T follicular helper cell (primary cell): ENCODE measurements around the gene OSTM1.

Experiments
- DNase-seq: peaks from one replicate; pipeline ENCODE4 v3.0.0-alpha.2; 2020; ENCODE audit warnings: low read depth

OSTM1 gene

GRCh38 chr6:108100003-108100402 lies 25.5 kb upstream of the OSTM1 start:
- no peak for DNase-seq

GRCh38 chr6:108097882-108098281 lies 23.3 kb upstream of the OSTM1 start:
- no peak for DNase-seq

GRCh38 chr6:108093781-108094300 lies 19.3 kb upstream of the OSTM1 start:
- DNase-seq: no peak

GRCh38 chr6:108091288-108091687 lies 16.7 kb upstream of the OSTM1 start:
- no peak for DNase-seq

GRCh38 chr6:108083349-108083748 lies 8.8 kb upstream of the OSTM1 start:
- no peak for DNase-seq

- DNase-seq: no peak
Measured at GRCh38 chr6:108082539-108082938, 8.0 kb upstream of the OSTM1 start.

GRCh38 chr6:108080010-108080780 lies 5.7 kb upstream of the OSTM1 start:
- no peak for DNase-seq

- no peak for DNase-seq
Measured at GRCh38 chr6:108078191-108078590, 3.6 kb upstream of the OSTM1 start.

- no peak for DNase-seq
Measured at GRCh38 chr6:108074057-108074358, 533 bp downstream of the OSTM1 start.

- DNase-seq: no peak
Measured at GRCh38 chr6:108071736-108072276, 2.7 kb downstream of the OSTM1 start.

GRCh38 chr6:108068618-108069017 lies 5.9 kb downstream of the OSTM1 start:
- DNase-seq: no peak

- no peak for DNase-seq
Measured at GRCh38 chr6:108068182-108068581, 6.4 kb downstream of the OSTM1 start.

GRCh38 chr6:108052706-108053105 lies 21.8 kb downstream of the OSTM1 start:
- no peak for DNase-seq

GRCh38 chr6:108051481-108051880 lies 23.1 kb downstream of the OSTM1 start:
- DNase-seq: no peak

GRCh38 chr6:108039681-108040080 lies 34.9 kb downstream of the OSTM1 start:
- DNase-seq: no peak

- DNase-seq: no peak
Measured at GRCh38 chr6:108036884-108037283, 37.7 kb downstream of the OSTM1 start.

GRCh38 chr6:108031968-108032367 lies 42.6 kb downstream of the OSTM1 start:
- DNase-seq: no peak

GRCh38 chr6:108030211-108030610 lies 44.3 kb downstream of the OSTM1 start:
- no peak for DNase-seq

GRCh38 chr6:108029226-108029921 lies 45.2 kb downstream of the OSTM1 start:
- DNase-seq: no peak

GRCh38 chr6:108027594-108027993 lies 46.9 kb downstream of the OSTM1 start:
- no peak for DNase-seq

GRCh38 chr6:108027056-108027455 lies 47.5 kb downstream of the OSTM1 start:
- DNase-seq: no peak

- no peak for DNase-seq
Measured at GRCh38 chr6:108024427-108025073, 50.0 kb downstream of the OSTM1 start.
